Gastrocnemius medialis (tissue), 4 donors: ENCODE data around the gene CLASP1.

Experiments used
- CTCF ChIP-seq, 5 experiments: fragments of 450-650 bp in 3 of 5; fragments of 200-600 bp in 2 of 5; sonication (generic) in 2 of 5; IDR thresholded peaks in 4 of 5; conservative IDR thresholded peaks in 1 of 5; 1 replicate in 4 of 5; 2 replicates in 1 of 5; pipeline ENCODE4 v1.5.1; 2016 to 2019; ENCODE audit warnings: antibody characterized with exemption in 5 of 5, mild to moderate bottlenecking in 3 of 5, moderate library complexity in 3 of 5
- POLR2A ChIP-seq, 2 donors: fragments of 450-650 bp; IDR thresholded peaks; one replicate each; pipeline ENCODE4 v1.6.1; 2017; ENCODE audit warnings: antibody characterized with exemption in 2 of 2, mild to moderate bottlenecking in 2 of 2, moderate library complexity in 2 of 2

GRCh38 chr2:121532347-121532766 lies 116.9 kb downstream of the CLASP1 start:
- TF ChIP-seq CTCF (IDR thresholded peaks at IDR 0.05 in 4 of 5, conservative IDR thresholded peaks at IDR 0.05 in 1 of 5) (no peak), POLR2A (IDR thresholded peaks at IDR 0.05) (no peak)
